GM13976 (cell line): Measurements from ENCODE around the gene ROMO1.
A peak's percentile ranks its signal among the peaks of the same experiment; 100 is the strongest.
"Not testable (repeated sequence)": the region's sequence is repeated elsewhere in the genome, so short reads cannot be mapped to it uniquely, and the experiment has no call there.

Experiments
- DNase-seq: peaks from one replicate; pipeline ENCODE4 v3.0.0; 2012; ENCODE audit warnings: low spot score
- in situ Hi-C: fragments of 300-500 bp; cut with MboI; formaldehyde crosslinking; loops from one replicate; pipeline ENCODE4 v1.12.0; 2022; ENCODE audit warnings: low sequenced_read_pairs, mixed read lengths, inconsistent platforms; ENCODE audit not compliant: unreplicated experiment
- TF ChIP-seq, protein P1 (sequence below): IDR thresholded peaks from 2 replicates; pipeline ENCODE4 v1.5.1; 2012; ENCODE audit warnings: borderline replicate concordance, mild to moderate bottlenecking; ENCODE audit not compliant: insufficient read depth; ENCODE audit errors: extremely low read depth, missing control alignments, control extremely low read depth

Gene ROMO1

GRCh38 chr20:35738410-35739179, 39.4 kb downstream of the ROMO1 start:
- in situ Hi-C loops, result no loop called here
- TF ChIP-seq, protein P1, sequence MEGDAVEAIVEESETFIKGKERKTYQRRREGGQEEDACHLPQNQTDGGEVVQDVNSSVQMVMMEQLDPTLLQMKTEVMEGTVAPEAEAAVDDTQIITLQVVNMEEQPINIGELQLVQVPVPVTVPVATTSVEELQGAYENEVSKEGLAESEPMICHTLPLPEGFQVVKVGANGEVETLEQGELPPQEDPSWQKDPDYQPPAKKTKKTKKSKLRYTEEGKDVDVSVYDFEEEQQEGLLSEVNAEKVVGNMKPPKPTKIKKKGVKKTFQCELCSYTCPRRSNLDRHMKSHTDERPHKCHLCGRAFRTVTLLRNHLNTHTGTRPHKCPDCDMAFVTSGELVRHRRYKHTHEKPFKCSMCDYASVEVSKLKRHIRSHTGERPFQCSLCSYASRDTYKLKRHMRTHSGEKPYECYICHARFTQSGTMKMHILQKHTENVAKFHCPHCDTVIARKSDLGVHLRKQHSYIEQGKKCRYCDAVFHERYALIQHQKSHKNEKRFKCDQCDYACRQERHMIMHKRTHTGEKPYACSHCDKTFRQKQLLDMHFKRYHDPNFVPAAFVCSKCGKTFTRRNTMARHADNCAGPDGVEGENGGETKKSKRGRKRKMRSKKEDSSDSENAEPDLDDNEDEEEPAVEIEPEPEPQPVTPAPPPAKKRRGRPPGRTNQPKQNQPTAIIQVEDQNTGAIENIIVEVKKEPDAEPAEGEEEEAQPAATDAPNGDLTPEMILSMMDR, result no peak
- no peak for DNase-seq

GRCh38 chr20:35739294-35740163, 40.3 kb downstream of the ROMO1 start:
- in situ Hi-C loops, result no loop called here
- peak; percentile 20 for DNase-seq
- TF ChIP-seq, protein P1, result no peak

- in situ Hi-C loops, result no loop called here
- DNase-seq, result peak; percentile 94
- TF ChIP-seq, protein P1, result peak; percentile 37
Observed at GRCh38 chr20:35741892-35742740, 42.9 kb downstream of the ROMO1 start, which contains the start of gene RBM39. Gene RBM39 (minus strand): TSS chr20:35742260. CDS start chr20:35740874, 1,386 bp downstream.

DNA sequence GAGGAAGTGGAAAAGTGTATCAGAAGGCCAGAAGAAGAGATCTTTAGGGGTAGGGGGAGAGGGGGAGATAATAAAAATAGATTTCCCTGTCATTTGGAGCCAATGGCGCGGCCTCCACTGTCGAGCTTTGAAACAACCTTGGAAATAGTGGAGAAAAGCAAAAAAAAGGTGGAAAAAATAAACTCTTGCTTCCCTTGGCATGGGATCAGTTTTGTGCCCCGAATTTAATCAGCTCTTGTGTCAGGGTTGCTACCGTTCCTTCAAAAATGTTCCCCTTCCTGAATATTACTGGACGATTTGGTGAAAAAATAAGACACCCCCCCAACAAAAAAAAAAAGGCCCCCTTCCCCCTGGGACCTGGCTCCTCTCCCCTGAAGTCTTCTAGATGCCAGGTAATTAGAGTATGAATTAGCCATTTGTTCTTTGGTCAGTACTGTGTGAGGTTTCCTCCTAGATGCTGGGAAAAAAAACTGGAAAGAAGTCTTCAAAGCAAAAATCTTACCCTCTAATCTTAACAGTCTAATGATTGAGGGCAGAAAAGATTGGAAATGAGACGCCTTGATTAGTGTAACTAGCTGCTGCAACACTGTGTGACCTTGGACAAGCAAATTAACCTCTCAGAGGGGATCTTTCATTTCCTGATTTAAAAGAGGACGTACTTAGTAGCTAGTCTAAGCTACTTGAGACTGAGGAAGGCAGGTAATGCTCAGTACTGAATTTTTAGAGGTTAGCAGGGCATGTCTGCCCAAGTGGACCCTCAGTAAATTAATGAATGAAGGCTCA, 43.7 kb downstream of the ROMO1 start:
- in situ Hi-C loops, result no loop called here
- TF ChIP-seq, protein P1, result no peak
- peak; percentile 58 for DNase-seq

DNA sequence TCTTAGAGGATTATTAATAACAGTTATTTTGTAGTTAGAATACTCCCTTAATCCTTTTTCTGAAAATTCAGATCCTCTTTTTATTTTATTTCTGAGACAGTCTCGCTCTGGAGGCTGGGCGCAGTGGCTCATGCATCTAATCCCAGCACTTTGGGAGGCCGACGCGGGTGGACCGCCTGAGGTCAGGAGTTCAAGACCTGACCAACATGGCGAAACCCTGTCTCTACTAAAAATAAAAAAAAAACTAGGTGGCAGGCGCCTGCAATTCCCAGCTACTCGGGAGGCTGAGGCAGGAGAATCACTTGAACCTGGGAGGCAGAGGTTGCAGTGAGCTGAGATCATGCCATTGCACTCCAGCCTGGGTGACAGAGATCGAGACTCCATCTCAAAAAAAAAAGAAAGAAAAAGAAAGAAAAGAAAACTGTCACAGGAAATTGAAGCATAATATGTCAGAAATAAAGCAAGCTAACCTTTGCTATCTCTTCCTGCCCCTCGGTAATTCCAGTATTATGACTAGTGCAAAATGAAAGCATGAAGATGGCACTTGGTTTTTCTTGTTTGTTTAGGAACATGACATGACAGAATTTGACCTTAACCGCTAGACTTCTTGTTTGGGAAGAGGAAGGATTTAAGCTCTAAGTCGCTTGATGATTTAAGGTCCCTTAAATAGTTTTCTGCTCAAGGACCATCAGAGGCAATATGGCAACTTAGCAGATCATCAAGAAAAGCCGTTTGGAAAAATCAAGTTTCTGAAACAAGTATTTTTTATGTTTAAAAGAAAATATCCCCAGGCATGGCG, 44.7 kb downstream of the ROMO1 start:
- DNase-seq, result no peak
- in situ Hi-C loops, result no loop called here
- TF ChIP-seq, protein P1, result no peak

GRCh38 chr20:35744492-35744841, 45.3 kb downstream of the ROMO1 start:
- in situ Hi-C loops, DNase-seq: not testable (repeated sequence)
